Small intestine (tissue), 7 donors: Measurements from ENCODE around the gene ARHGAP23. TPM values are rescaled to one million over a fixed set of nuclear protein-coding genes. Genes with fewer than 3 reads are reported as not detected.
"Not testable (repeated sequence)": the region's sequence is repeated elsewhere in the genome, so short reads cannot be mapped to it uniquely, and the experiment has no call there.

ENCODE experiments used
- DNase-seq, 2 donors: peaks; one replicate each; pipeline versions ENCODE4 v3.0.0 to v3.0.0-alpha.2; 2013
- FAIRE-seq: peaks from 2 replicates; lab custom pipeline; 2012; peaks lifted over from hg19 to GRCh38; lab: Jason Lieb, UNC
- H3K27ac ChIP-seq, 3 donors: one replicate each; pipeline ENCODE4 v1.5.1; 2013; ENCODE audit warnings: low read length in 2 of 3, mild to moderate bottlenecking in 2 of 3, control low read depth in 1 of 3, inconsistent platforms in 1 of 3, low read depth in 1 of 3, moderate library complexity in 1 of 3
- H3K27me3 ChIP-seq, 3 donors: one replicate each; pipeline ENCODE4 v1.6.1; 2013; ENCODE audit warnings: low read length in 3 of 3, inconsistent platforms in 1 of 3; ENCODE audit not compliant: control insufficient read depth in 3 of 3, insufficient read depth in 3 of 3
- H3K36me3 ChIP-seq, 3 donors: one replicate each; pipeline ENCODE4 v1.6.1; 2013; ENCODE audit warnings: low read length in 3 of 3, inconsistent platforms in 1 of 3, low read depth in 1 of 3, mild to moderate bottlenecking in 1 of 3, moderate library complexity in 1 of 3; ENCODE audit not compliant: control insufficient read depth in 3 of 3, insufficient read depth in 2 of 3
- H3K4me1 ChIP-seq, 3 donors: one replicate each; pipeline ENCODE4 v1.6.1; 2013; ENCODE audit warnings: low read length in 2 of 3, inconsistent platforms in 1 of 3, low read depth in 1 of 3, mild to moderate bottlenecking in 1 of 3, moderate library complexity in 1 of 3; ENCODE audit not compliant: control insufficient read depth in 3 of 3, insufficient read depth in 2 of 3
- H3K4me3 ChIP-seq, 3 donors: one replicate each; pipeline ENCODE4 v1.5.1; 2013; ENCODE audit warnings: low read length in 3 of 3, control low read depth in 1 of 3, inconsistent platforms in 1 of 3, low read depth in 1 of 3, mild to moderate bottlenecking in 1 of 3, moderate library complexity in 1 of 3
- H3K9me3 ChIP-seq, 2 donors: one replicate each; pipeline ENCODE4 v1.6.1; 2013; ENCODE audit warnings: low read depth in 1 of 2, low read length in 1 of 2; ENCODE audit not compliant: control insufficient read depth in 2 of 2, insufficient read depth in 1 of 2
- WGBS, 3 donors: extraction: QIAGEN DNeasy Blood & Tissue Kit; methylation state at CpG; one replicate each; pipeline ENCODE4 v1.1.7; 2013; 5-methylcytosine and 5-hydroxymethylcytosine counted together
- polyA plus RNA-seq, 4 donors: library from polyadenylated mRNA; stranded (reverse) in 3 of 4; unstranded in 1 of 4; fragments of 200-250 nt in 3 of 4; fragments of 120-200 nt in 1 of 4; gene quantifications; one replicate each; pipeline versions ENCODE4 v1.2.1 to v1.2.3, GENCODE V29; 2013
- donor health status: healthy with polysubstance abuse.
- donor health status: control.
- donor health status: control.
- donor health status: Bipolar disorder and iron deficiency.
- donor health status: healthy.

The ARHGAP23 gene
- polyA plus RNA-seq, 4 donors = 0.89 to 10.4 (median 4.7) TPM

- WGBS, 3 donors = 40 to 43% (median 43%) methylated on average over 2 of the region's 2 CpGs
- Histone ChIP-seq H3K27me3 (no peaks in the 10 kb centered on the region), H3K27ac (no peak overlapping the region), H3K4me1 (no peaks in the 10 kb centered on the region), H3K36me3 (peaks cover 0 to 40% (median 4%) of the 10 kb centered on the region in 3 donors), H3K4me3 (no peak overlapping the region), H3K9me3 (no peaks in the 10 kb centered on the region)
- FAIRE-seq (no peak), DNase-seq (no peak)
Measured at GRCh38 chr17:38485146-38485468, 56.8 kb downstream of the ARHGAP23 start.

- WGBS, 3 donors = 79 to 91% (median 87%) methylated on average over 11 to 13 of the region's 13 CpGs
- FAIRE-seq, H3K27ac ChIP-seq: not testable (repeated sequence)
Measured at GRCh38 chr17:38485681-38486298, 57.5 kb downstream of the ARHGAP23 start.

GRCh38 chr17:38489774-38490173 is 61.5 kb downstream of the ARHGAP23 start:
- H3K4me3 ChIP-seq, H3K9me3 ChIP-seq, DNase-seq, H3K27ac ChIP-seq, H3K4me1 ChIP-seq, FAIRE-seq, H3K27me3 ChIP-seq: not testable (repeated sequence)
- WGBS, 3 donors = 82 to 92% (median 88%) methylated on average over 17 of the region's 17 CpGs
- H3K36me3 ChIP-seq = peaks cover 0 to 58% (median 0%) of the 10 kb centered on the region in 3 donors

More at GRCh38 chr17:38485681-38486298, 57.5 kb downstream of the ARHGAP23 start:
- H3K4me1 ChIP-seq, H3K4me3 ChIP-seq, H3K27me3 ChIP-seq, DNase-seq, H3K9me3 ChIP-seq: not testable (repeated sequence)
- H3K36me3 ChIP-seq = peaks cover 0 to 42% (median 4%) of the 10 kb centered on the region in 3 donors

GRCh38 chr17:38491346-38492066 is 63.2 kb downstream of the ARHGAP23 start:
- H3K9me3 ChIP-seq, H3K4me3 ChIP-seq, DNase-seq, H3K27ac ChIP-seq, H3K4me1 ChIP-seq, FAIRE-seq, H3K27me3 ChIP-seq: not testable (repeated sequence)
- WGBS, 3 donors = 88 to 94% (median 93%) methylated on average over 18 to 19 of the region's 19 CpGs
- peaks cover 0 to 53% (median 0%) of the 10 kb centered on the region in 3 donors for H3K36me3 ChIP-seq

GRCh38 chr17:38492067-38493040 is 64.1 kb downstream of the ARHGAP23 start:
- H3K4me3 ChIP-seq, H3K4me1 ChIP-seq, H3K27ac ChIP-seq, FAIRE-seq, H3K27me3 ChIP-seq, H3K9me3 ChIP-seq: not testable (repeated sequence)
- DNase-seq = peak; percentile 85 to 90
- peaks cover 0 to 53% (median 0%) of the 10 kb centered on the region in 3 donors for H3K36me3 ChIP-seq
- WGBS, 3 donors = 52 to 57% (median 54%) methylated on average over 13 to 14 of the region's 14 CpGs

GRCh38 chr17:38494152-38494551 is 65.9 kb downstream of the ARHGAP23 start:
- not testable (repeated sequence) for H3K9me3 ChIP-seq, H3K4me3 ChIP-seq, H3K27ac ChIP-seq, H3K27me3 ChIP-seq, DNase-seq, FAIRE-seq, H3K4me1 ChIP-seq
- WGBS, 3 donors = 88 to 97% (median 90%) methylated on average over 15 to 16 of the region's 16 CpGs
- peaks cover 0 to 68% (median 0%) of the 10 kb centered on the region in 3 donors for H3K36me3 ChIP-seq

GRCh38 chr17:38497656-38498055 is 69.4 kb downstream of the ARHGAP23 start:
- not testable (repeated sequence) for H3K9me3 ChIP-seq, DNase-seq, H3K4me3 ChIP-seq, FAIRE-seq, H3K27ac ChIP-seq, H3K27me3 ChIP-seq, H3K4me1 ChIP-seq
- 88 to 99% (median 95%) methylated on average over 8 to 10 of the region's 10 CpGs for WGBS, 3 donors
- H3K36me3 ChIP-seq = peaks cover 0 to 45% (median 0%) of the 10 kb centered on the region in 3 donors

- Histone ChIP-seq H3K36me3 (peaks cover 0 to 43% (median 0%) of the 10 kb centered on the region in 3 donors), H3K9me3 (no peaks in the 10 kb centered on the region), H3K4me1 (no peaks in the 10 kb centered on the region), H3K4me3 (no peak overlapping the region), H3K27me3 (no peaks in the 10 kb centered on the region), H3K27ac (no peak overlapping the region)
- FAIRE-seq (no peak), DNase-seq (no peak)
- 90 to 91% (median 90%) methylated on average over 9 to 14 of the region's 14 CpGs for WGBS, 3 donors
Measured at GRCh38 chr17:38498353-38498752, 70.1 kb downstream of the ARHGAP23 start.
